ENCODE data around the gene BTBD9.

BTBD9 gene

DNA sequence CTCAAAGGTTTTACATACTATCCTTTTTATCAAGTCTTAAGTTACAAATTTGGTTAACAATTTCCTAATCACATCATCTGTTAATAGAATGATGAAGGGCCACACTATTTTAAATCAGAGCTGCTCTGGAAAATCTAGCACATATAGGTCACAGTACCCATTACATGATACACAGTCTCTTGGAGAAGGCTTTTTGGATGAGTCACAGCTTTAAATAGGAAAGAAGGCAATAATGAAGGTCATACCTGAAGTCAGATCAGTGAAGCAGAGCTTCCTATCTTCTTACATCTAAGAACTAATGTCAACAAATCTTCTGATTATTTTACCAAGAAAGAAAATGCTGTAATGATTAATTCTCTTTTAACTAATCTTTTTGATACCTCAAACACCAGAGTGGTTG, 248.5 kb downstream of the BTBD9 start:
- no peak for DNase-seq (ENCODE audit: low read depth in 2 of 2)

GRCh38 chr6:38389875-38390274, 249.9 kb downstream of the BTBD9 start:
- no peak for DNase-seq (ENCODE audit: low read depth in 2 of 2)

DNA sequence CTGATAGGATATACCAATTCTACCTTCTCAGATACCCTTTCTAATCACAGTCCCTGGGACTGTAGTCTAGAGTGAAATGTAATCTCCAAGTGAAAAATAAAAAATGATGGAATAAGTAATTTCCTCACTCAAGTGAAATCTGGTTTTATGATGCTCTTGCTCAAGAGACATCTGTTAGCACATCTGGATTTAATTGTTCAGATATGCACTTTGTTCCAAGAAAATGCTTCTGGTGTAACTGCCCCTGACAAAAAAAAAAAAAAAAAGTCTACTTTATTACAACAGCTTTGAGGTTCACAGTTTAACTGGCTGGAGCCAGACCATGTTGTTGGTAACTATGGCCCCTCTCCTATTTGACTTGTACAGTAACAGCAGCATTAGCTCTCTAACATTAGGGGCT, 251.8 kb downstream of the BTBD9 start:
- no peak for DNase-seq (ENCODE audit: low read depth in 2 of 2)

DNA sequence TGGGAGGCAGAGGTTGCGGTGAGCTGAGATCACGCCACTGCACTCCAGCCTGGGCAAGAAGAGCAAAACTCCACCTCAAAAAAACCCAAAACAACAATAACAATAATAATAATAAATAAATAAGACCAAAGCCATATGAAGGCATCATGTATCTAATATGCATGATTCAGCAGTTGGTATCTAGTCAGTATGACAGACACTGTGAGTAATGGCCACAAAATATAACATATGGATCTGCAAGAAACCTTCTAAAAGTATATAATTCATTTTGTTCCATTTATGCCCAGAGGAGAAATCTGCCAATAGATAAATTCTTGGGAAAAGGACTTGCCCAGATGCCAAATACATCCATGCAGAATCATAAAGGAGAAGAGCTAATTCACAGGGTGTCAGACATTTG, 252.3 kb downstream of the BTBD9 start:
- DNase-seq (ENCODE audit: low read depth in 2 of 2), result no peak

DNA sequence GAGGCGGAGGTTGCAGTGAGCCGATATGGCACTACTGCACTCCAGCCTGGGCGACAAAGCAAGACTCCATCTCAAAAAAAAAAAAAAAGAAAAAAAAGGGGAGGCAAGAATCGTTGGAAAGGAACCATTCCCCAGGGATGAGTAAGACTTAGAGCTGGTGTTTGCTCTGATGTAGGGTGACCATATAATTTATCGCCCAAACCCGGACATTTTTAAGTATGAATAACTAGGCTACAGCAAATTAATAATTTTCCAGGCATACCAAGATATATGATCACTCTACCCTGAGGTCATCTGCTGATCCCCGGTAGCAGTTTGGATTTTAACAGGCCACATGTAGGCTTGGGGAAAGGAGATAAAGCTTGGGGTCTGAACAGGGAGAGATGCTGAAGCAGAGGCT, 260.9 kb downstream of the BTBD9 start:
- no peak for DNase-seq (ENCODE audit: low read depth in 2 of 2)

GRCh38 chr6:38375937-38376336, 263.8 kb downstream of the BTBD9 start:
- DNase-seq (ENCODE audit: low read depth in 2 of 2), result no peak

GRCh38 chr6:38375341-38375740, 264.4 kb downstream of the BTBD9 start:
- no peak for DNase-seq (ENCODE audit: low read depth in 2 of 2)

DNA sequence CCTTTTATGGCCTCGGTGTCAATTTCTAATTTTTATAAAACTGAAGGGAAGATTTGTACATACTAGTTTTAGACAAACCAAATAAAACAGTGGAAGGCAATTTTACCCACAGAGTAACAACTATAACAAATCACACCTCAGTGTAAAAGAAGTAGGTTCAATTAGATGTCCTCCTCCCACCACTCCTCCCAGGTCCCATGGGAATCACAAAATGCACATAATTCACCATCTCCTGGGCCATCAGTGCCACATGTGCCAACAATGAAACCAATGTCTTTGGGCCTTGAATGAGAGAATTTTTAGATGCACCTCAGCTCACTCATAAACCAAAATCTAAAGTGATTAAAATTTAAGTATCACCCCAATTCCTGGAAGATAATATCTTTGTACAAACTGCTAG, 267.8 kb downstream of the BTBD9 start:
- no peak for DNase-seq (ENCODE audit: low read depth in 2 of 2)

DNA sequence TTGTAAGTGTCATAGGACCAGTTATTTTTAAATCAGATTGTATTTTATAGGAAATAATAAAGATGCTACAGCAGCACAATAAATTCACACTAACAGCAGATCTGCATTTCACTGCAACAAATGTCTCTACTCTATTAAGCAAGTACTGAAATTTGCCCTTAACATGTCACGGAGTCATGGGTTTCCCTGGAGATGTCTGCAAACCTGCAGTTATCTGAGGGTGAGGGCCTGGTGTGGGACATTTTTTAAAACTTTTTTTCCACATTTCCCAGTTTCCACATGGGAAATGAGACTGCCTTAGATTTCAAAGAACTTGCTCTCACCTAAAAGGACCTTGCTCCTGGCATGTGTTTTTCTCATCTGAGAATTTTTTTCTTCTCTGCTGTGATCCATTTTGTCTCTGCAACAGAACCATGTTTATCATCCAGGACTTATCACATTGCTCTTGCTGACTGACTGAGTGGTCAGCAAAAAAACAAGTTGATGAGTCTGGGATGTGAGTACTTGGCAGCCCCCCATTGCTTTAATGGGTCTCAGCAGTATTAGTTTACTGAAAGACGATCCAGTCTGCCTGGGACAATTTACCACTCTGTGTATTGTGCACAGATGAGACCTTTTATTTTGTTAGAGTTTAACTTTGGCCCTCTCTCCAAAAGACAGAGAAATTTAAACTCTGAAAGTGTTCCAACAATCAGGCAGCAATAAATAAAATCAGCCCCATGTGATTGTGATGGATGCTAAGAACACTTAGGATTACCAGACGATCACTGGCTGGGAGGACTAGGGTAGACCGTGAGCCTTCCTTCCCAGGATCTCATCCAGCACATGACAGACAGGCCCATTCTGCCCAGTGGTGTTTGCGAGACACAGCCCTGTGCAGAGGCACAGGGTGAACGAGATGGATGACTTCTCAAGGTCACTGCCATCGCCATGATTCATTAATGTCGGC, 268.8 kb downstream of the BTBD9 start:
- no peak for DNase-seq (ENCODE audit: low read depth in 2 of 2)

DNA sequence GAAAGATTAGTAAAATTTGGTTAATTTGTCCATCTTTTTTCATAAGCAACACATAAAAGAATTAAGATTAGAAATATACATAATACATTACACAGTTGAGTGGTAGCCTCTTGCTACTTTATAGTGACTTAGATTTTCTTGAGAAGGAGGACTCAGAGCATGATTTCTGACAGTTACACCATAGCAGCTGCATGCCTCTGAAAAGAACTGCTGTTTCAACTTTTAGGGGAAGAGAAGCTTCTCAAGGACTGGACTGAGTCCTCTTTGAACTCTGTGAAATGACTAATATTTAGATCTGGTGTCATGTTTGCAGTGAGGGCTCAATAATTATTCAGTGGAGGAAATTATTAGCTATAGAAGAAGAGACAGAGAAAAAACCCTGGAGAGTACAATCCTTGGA, 272.5 kb downstream of the BTBD9 start:
- no peak for DNase-seq (ENCODE audit: low read depth in 2 of 2)

- no peak for DNase-seq (ENCODE audit: low read depth in 2 of 2)
These were observed 273.5 kb downstream of the BTBD9 start for GRCh38 chr6:38366234-38366633.

DNA sequence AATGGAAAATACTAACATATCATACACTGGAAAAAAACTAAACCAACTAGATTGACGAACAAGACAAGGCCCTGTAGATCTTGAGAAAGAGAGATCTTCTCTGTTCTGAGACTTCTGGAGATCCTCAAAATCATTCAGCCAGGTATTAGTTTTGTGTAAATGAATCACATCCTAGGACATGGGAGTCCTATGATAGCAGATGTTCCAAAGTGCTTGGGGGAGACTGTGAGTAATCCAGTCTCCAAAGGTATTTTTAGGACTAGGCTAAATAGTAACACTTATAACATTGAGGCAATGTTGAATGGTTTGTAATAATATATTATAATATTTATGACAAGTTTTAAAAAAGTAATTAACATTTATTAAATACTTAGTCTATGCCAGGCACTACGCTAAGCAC, 275.0 kb downstream of the BTBD9 start:
- DNase-seq (ENCODE audit: low read depth in 2 of 2), result no peak

GRCh38 chr6:38364127-38364526, 275.6 kb downstream of the BTBD9 start:
- no peak for DNase-seq (ENCODE audit: low read depth in 2 of 2)

DNA sequence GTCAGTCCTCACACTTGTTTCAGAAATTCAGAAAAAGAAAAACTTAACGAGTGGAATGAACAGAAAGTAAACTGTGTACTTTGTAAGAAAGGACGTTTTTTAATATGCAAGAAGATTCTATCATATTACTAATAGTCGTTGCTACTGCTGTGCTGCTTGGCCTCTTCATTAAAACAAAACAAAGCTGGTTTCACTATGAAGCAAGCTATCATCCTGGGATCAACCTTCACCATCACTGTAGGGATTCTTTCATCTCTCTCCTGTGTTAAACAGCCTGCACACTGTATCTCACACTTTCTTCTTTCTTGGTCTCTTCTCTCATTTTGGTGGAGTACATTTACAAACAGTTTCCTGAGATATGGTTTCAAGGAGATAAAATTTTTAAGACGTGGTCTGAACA, 284.2 kb downstream of the BTBD9 start:
- no peak for DNase-seq (ENCODE audit: low read depth in 2 of 2)

DNA sequence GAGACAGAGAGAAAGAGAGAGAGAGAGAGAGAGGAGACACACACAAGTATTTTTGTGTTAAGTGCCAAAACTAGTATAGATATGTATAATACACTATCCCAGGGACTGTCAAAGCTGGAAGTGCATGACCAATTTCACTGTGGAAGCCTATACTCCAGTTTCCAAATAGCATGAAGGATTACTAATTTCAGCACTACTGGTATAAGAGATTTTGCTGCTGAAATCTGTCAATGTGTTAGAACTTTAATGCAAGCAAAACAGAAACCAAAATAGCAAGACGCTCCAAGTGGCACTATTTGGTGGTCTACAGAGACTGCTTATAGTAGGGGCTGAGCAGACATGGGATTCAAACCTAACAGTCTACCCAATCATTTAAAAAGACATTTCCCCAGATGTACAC, 284.8 kb downstream of the BTBD9 start:
- no peak for DNase-seq (ENCODE audit: low read depth in 2 of 2)

DNA sequence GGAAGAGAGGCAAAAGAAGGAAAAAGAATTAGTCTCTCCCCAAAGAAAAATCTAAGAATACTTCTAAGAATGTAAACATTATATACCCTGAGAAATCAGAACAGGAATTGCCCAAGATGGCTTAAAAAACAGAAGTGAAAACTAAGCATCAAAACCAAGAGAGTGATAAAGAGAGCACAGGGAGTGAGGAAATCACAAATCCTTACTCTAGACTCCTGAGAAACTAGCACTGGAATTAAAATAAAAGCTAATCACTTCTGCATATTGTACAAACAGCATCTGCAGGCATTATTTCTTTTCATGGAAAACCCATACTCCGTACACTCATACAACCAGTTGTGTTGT, 285.7 kb downstream of the BTBD9 start:
- no peak for DNase-seq (ENCODE audit: low read depth in 2 of 2)

DNA sequence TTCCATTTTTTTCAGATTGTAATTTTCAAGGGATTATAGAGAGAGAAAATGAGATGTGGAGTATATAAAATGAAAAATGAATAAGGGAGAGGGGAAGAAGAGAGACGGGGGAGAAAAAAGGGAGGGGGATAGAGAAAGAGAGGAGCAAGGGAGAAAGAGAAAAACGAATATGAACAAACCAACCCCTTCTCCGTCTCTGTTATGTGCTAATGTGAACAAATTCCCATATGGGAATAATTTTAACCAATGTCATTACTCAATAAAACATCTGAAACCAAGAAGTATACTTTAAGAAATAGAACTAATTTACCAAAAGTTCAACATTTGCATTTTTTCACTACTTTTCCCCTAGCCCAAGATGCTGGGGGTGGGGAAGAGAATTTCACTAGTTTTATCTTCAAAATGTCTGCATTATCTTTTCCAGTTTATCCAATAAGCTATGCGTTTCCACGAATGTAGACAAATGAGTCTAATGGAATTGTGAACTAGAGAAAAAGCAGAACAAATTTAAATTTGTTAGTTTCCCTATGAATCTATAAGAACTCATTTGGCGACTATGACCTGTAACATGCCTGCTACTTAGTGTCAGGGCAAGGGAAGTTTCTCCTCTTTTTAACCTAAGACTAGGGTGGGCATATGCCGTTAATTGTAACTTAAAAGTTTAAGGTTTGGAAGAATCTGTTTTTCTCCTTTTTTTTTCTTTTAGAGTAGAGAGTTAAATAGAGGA, 286.3 kb downstream of the BTBD9 start:
- no peak for DNase-seq (ENCODE audit: low read depth in 2 of 2)

- DNase-seq (ENCODE audit: low read depth in 2 of 2), result no peak
These were observed 287.1 kb downstream of the BTBD9 start for GRCh38 chr6:38352636-38353035.

DNA sequence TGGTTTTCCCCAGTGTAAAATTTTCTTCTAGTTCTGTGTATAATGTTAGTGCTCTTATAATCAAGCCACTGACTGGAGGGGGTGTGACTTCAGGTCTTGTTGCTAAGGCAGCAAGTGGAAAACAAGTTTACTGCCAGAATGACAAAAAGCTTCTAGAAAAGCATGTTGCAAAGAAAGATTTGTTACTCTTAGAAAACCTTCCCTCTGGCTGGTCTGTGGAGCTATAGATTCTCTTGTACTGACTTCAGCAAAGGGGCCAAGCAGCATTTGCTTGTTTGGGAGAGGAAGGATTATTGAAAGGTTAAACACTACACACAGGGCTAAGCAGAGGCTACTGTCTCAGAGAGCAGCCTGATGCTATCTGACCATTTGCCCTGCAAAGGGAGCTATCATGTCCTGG, 288.8 kb downstream of the BTBD9 start:
- no peak for DNase-seq (ENCODE audit: low read depth in 2 of 2)

DNA sequence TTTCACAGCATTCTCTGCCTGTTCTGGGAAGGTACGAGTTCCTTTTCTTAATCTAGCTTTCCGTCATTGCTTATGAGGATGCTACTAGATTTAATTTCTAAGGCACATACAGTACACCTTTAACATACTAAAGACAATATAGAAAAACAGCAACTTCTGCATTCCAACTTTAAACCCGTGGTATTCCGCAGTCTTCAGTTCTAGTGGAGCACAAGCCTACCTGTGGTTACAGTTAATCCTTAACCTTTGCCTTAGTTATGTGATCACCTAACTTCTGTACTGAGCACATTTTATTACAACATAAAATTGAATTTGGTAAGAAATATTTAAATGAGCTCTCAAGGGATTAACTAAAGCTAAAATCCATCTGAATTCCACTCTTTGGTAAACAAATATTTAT, 289.5 kb downstream of the BTBD9 start:
- DNase-seq (ENCODE audit: low read depth in 2 of 2), result no peak

- no peak for DNase-seq (ENCODE audit: low read depth in 2 of 2)
These were observed 289.9 kb downstream of the BTBD9 start for GRCh38 chr6:38349795-38350194.

DNA sequence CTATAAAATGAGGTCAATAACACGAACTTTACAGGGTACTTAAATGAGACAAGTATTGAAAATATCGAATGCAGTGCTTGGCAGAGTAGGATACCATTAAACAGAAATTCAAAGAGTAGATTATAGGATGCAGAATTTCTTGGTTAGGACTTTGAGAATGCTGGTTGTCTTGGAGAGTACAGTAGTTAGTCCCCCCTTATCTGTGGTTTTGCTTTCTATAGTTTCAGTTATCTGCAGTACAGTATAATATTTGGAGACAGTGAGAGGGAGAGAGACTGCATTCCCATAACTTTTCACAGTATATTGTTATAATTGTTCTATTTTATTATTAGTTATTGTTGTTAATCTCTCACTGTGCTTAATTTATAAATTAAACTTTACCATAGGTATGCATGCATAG, 290.5 kb downstream of the BTBD9 start:
- DNase-seq (ENCODE audit: low read depth in 2 of 2), result no peak

DNA sequence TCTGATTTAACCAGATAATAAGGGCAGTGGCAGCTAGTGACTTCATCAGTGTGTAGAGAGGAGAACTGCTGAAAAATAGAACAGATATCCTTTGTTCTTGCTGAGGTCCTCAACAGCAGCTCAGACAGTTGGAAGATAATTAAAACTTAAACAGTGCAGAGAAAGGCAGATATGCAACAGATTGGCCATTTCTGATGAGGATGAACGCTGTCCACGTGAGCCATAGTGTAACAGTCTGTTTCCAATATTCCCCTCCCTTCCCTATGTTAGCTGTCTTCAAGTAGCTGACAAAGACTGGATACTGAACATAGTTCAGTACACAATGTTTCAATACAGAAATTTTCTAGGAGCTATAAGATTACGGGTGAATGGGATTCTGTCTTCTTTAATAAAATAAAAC, 291.4 kb downstream of the BTBD9 start:
- no peak for DNase-seq (ENCODE audit: low read depth in 2 of 2)

Data from stimulated activated CD4-positive, alpha-beta T cell treated with anti-CD3 and anti-CD28 coated beads, Interleukin-12 subunit alpha, Interleukin-12 subunit beta, amount 100 ng/mL, for 24 hours (primary cell).